Colonic mucosa (tissue), 4 donors: ENCODE results near the gene MMD. TPM values are rescaled to one million over a fixed set of nuclear protein-coding genes. Genes with fewer than 3 reads are reported as not detected.
"Not testable (repeated sequence)": the region's sequence is repeated elsewhere in the genome, so short reads cannot be mapped to it uniquely, and the experiment has no call there.

ENCODE experiments used
- DNase-seq: peaks from one replicate; pipeline ENCODE4 v3.0.0-alpha.2; 2020
- H3K27ac ChIP-seq: fragments of 200-600 bp; one replicate; pipeline ENCODE4 v1.8.0; 2021
- H3K27me3 ChIP-seq: fragments of 200-600 bp; one replicate; pipeline ENCODE4 v1.8.0; 2021
- H3K36me3 ChIP-seq: fragments of 200-600 bp; one replicate; pipeline ENCODE4 v1.8.0; 2021
- H3K4me1 ChIP-seq: fragments of 200-600 bp; one replicate; pipeline ENCODE4 v1.8.0; 2021; ENCODE audit warnings: mild to moderate bottlenecking
- H3K4me3 ChIP-seq: fragments of 200-600 bp; one replicate; pipeline ENCODE4 v1.8.0; 2021
- H3K9ac ChIP-seq, 2 donors: one replicate each; pipeline ENCODE4 v1.7.0; 2013; ENCODE audit warnings: control low read depth in 2 of 2, low read depth in 2 of 2, low read length in 2 of 2
- H3K9me3 ChIP-seq: fragments of 200-600 bp; one replicate; pipeline ENCODE4 v1.8.0; 2021
- intact Hi-C: fragments of 100-400 bp; cut with DNase I; formaldehyde crosslinking; loops from one replicate; pipeline ENCODE4 v1.14.1; 2022
- total RNA-seq, 2 donors: library from RNA; stranded (reverse); fragmentation: NEBNext Ultra II Directional in 1 of 2; extraction: Animal tissue kit (Norgen Biotek cat#: 25700) in 1 of 2; gene quantifications; one replicate each; pipeline ENCODE4 v1.2.1, GENCODE V29; 2021
- TF ChIP-seq, protein P1 (sequence below): fragments of 200-600 bp; IDR thresholded peaks from one replicate; pipeline ENCODE4 v1.8.0; 2022; ENCODE audit warnings: antibody characterized with exemption, mild to moderate bottlenecking
- donor health status: healthy.
- donor health status: DM: no; HTN: no; CAD: no.
- donor health status: DM: no; HTN: no; CAD: no.

Gene MMD
- total RNA-seq, 2 donors from 2014 or later, result 17.3 to 20.0 TPM

DNA sequence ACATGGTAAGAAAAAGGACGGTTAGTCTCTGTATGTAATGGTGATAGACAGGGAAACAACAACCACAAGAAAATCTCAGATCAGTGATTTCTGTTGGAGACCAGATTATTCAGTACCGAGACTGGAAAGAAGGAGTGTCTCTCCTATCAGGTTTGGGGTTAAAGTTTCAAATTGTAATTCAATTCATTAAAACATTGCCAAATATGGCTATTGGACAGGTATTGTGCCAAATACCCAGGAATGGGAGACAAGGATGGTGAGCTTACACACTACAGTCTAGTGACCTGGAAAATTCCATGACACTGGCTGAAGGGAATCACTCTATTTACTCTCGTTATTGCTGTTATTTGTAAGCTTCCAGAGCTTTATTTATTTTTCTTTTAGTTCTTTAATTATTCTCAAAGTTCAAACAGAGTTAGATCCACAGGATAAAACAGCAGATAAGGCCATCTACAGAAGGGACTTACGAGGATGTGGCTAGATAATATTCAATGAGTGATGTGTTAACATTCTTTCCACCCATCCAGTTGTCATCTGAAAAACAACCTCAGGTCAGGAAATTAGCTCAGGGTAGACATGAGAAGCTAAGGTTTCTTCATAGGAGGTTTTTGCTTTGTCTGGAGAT lies 25.1 kb upstream of the MMD start:
- H3K4me1 ChIP-seq, result no peaks in the 10 kb centered on the region
- no peaks in the 10 kb centered on the region for H3K9me3 ChIP-seq
- TF ChIP-seq, protein P1, sequence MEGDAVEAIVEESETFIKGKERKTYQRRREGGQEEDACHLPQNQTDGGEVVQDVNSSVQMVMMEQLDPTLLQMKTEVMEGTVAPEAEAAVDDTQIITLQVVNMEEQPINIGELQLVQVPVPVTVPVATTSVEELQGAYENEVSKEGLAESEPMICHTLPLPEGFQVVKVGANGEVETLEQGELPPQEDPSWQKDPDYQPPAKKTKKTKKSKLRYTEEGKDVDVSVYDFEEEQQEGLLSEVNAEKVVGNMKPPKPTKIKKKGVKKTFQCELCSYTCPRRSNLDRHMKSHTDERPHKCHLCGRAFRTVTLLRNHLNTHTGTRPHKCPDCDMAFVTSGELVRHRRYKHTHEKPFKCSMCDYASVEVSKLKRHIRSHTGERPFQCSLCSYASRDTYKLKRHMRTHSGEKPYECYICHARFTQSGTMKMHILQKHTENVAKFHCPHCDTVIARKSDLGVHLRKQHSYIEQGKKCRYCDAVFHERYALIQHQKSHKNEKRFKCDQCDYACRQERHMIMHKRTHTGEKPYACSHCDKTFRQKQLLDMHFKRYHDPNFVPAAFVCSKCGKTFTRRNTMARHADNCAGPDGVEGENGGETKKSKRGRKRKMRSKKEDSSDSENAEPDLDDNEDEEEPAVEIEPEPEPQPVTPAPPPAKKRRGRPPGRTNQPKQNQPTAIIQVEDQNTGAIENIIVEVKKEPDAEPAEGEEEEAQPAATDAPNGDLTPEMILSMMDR, result no peak
- DNase-seq, result no peak
- H3K4me3 ChIP-seq, result no peak overlapping the region
- intact Hi-C loops, result no loop called here
- no peaks in the 10 kb centered on the region for H3K36me3 ChIP-seq
- no peak overlapping the region for H3K27ac ChIP-seq
- H3K27me3 ChIP-seq, result no peaks in the 10 kb centered on the region
- H3K9ac ChIP-seq, result no peak overlapping the region

DNA sequence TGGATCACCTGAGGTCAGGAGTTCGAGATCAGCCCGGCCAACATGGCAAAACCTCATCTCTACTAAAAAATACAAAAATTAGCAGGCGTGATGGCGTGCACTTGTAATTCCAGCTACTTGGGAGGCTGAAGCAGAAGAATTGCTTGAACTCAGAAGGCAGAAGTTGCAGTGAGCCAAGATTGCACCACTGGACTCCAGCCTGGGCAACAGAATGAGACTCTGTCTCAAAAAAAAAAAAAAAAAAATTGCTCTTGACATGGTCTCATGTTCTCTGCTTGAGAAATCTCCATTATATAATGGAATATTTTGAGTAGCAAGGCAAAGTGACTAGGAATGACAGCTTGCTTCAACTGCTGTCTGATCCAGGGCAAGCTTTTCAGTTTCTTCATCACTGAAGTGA lies 24.4 kb upstream of the MMD start:
- H3K9ac ChIP-seq, H3K9me3 ChIP-seq, H3K36me3 ChIP-seq, H3K4me3 ChIP-seq, intact Hi-C loops, H3K4me1 ChIP-seq, H3K27me3 ChIP-seq, H3K27ac ChIP-seq, DNase-seq: not testable (repeated sequence)

GRCh38 chr17:55444471-55445441 lies 23.1 kb upstream of the MMD start:
- intact Hi-C loops, result no loop called here
- TF ChIP-seq, protein P1, result no peak
- H3K4me3 ChIP-seq, result no peak overlapping the region
- H3K9me3 ChIP-seq, result no peaks in the 10 kb centered on the region
- no peaks in the 10 kb centered on the region for H3K36me3 ChIP-seq
- peak; percentile 31 for DNase-seq
- H3K27ac ChIP-seq, result no peak overlapping the region
- H3K9ac ChIP-seq, result no peak overlapping the region
- no peaks in the 10 kb centered on the region for H3K27me3 ChIP-seq
- H3K4me1 ChIP-seq, result no peaks in the 10 kb centered on the region

GRCh38 chr17:55443904-55444303 lies 22.3 kb upstream of the MMD start:
- Histone ChIP-seq H3K4me1 (no peaks in the 10 kb centered on the region), H3K4me3 (no peak overlapping the region), H3K27ac (no peak overlapping the region), H3K9ac (no peak overlapping the region), H3K27me3 (no peaks in the 10 kb centered on the region), H3K9me3 (no peaks in the 10 kb centered on the region), H3K36me3 (no peaks in the 10 kb centered on the region)
- TF ChIP-seq, protein P1, result no peak
- DNase-seq, result no peak
- intact Hi-C loops, result no loop called here

GRCh38 chr17:55442953-55443683 lies 21.5 kb upstream of the MMD start:
- intact Hi-C loops, result no loop called here
- H3K27ac ChIP-seq, result peak overlapping the region; percentile 47
- no peaks in the 10 kb centered on the region for H3K4me1 ChIP-seq

More at GRCh38 chr17:55442953-55443683, 21.5 kb upstream of the MMD start:
- no peak for DNase-seq
- no peak overlapping the region for H3K9ac ChIP-seq
- H3K36me3 ChIP-seq, result no peaks in the 10 kb centered on the region
- no peaks in the 10 kb centered on the region for H3K9me3 ChIP-seq
- H3K27me3 ChIP-seq, result no peaks in the 10 kb centered on the region
- H3K4me3 ChIP-seq, result no peak overlapping the region
- TF ChIP-seq, protein P1, result no peak
